Measurements from ENCODE around the gene TACR1.
"Not testable (repeated sequence)": the region's sequence is repeated elsewhere in the genome, so short reads cannot be mapped to it uniquely, and the experiment has no call there.

Gene TACR1

DNA sequence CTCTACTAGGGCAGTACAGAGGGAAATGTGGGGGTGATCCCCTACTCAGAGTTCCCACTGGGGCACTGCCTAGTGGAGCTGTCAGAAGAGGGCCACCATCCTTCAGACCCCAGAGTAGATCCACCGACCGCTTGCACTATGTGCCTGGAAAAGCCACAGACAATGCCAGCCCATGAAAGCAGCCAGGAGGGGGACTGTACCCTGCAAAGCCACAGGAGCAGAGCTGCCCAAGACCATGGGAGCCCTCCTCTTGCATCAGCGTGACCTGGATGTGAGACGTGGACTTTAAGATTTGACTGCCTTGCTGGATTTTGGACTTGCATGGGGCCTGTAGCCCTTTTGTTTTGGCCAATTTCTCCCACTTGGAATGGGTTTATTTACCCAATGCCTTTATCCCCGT lies 27.9 kb downstream of the TACR1 start:
- not testable (repeated sequence) for H3K36me3 ChIP-seq (ENCODE audit: control insufficient read depth, insufficient read depth, low read length); H3K9ac ChIP-seq (ENCODE audit: low read length); H3K27ac ChIP-seq (ENCODE audit: low read depth, low read length); H3K27me3 ChIP-seq (ENCODE audit: control insufficient read depth, insufficient read depth, low read length); H3K4me3 ChIP-seq (ENCODE audit: low read depth, low read length); H3K9me3 ChIP-seq (ENCODE audit: control insufficient read depth, insufficient read depth, low read depth, low read length)
- peaks cover 35% of the 10 kb centered on the region for H3K4me1 ChIP-seq (ENCODE audit: control insufficient read depth, insufficient read depth, low read length)

DNA sequence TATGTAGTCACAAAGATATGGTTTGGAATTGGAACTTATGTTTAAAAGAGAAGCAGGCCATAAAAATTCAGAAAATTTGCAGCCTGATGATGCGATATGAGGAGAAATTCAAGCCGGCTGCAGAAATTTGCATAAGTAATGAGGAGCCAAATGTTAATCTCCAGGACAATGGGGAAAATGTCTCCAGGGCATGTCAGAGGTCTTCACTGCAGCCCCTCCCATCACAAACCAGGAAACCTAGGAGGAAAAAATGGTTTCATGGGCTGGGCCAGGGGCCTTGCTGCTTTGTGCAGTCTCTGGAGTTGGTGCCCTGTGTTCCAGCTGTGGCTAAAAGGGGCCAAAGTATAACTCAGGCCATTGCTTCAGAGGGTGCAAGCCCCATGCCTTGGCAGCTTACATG lies 28.4 kb downstream of the TACR1 start:
- Histone ChIP-seq H3K9ac (ENCODE audit: low read length) (no peak overlapping the region), H3K36me3 (ENCODE audit: control insufficient read depth, insufficient read depth, low read length) (no peaks in the 10 kb centered on the region), H3K4me1 (ENCODE audit: control insufficient read depth, insufficient read depth, low read length) (peaks cover 35% of the 10 kb centered on the region), H3K4me3 (ENCODE audit: low read depth, low read length) (no peak overlapping the region), H3K27me3 (ENCODE audit: control insufficient read depth, insufficient read depth, low read length) (no peaks in the 10 kb centered on the region), H3K27ac (ENCODE audit: low read depth, low read length) (no peak overlapping the region), H3K9me3 (ENCODE audit: control insufficient read depth, insufficient read depth, low read depth, low read length) (peaks cover 4% of the 10 kb centered on the region; the same call in 1 of the 2 replicates)

DNA sequence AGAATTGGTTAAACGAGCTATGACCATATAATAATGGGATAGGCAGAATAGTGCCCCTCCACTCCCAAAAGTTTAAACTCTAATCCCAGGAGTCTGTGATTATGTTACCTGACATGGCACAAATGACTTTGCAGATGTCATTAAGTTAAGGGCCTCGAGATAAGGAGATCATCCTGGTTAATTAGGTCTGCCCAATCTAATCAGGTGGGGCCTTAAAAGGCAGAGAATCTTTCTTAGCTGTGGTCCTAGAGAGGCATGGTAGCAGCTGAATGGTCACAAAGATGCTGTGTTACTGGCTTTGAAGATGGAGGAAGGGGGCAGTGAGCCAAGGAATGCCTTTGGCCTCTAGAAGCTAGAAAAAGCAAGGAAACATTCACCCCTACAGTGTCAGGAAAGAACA lies 31.1 kb downstream of the TACR1 start:
- H3K27ac ChIP-seq (ENCODE audit: low read depth, low read length), result no peak overlapping the region
- H3K4me3 ChIP-seq (ENCODE audit: low read depth, low read length), result no peak overlapping the region
- no peak overlapping the region for H3K9ac ChIP-seq (ENCODE audit: low read length)
- H3K4me1 ChIP-seq (ENCODE audit: control insufficient read depth, insufficient read depth, low read length), result peaks cover 10% of the 10 kb centered on the region; the same call in 1 of the 2 replicates
- H3K9me3 ChIP-seq (ENCODE audit: control insufficient read depth, insufficient read depth, low read depth, low read length), result peaks cover 4% of the 10 kb centered on the region; the same call in 1 of the 2 replicates
- no peaks in the 10 kb centered on the region for H3K36me3 ChIP-seq (ENCODE audit: control insufficient read depth, insufficient read depth, low read length)
- H3K27me3 ChIP-seq (ENCODE audit: control insufficient read depth, insufficient read depth, low read length), result no peaks in the 10 kb centered on the region

DNA sequence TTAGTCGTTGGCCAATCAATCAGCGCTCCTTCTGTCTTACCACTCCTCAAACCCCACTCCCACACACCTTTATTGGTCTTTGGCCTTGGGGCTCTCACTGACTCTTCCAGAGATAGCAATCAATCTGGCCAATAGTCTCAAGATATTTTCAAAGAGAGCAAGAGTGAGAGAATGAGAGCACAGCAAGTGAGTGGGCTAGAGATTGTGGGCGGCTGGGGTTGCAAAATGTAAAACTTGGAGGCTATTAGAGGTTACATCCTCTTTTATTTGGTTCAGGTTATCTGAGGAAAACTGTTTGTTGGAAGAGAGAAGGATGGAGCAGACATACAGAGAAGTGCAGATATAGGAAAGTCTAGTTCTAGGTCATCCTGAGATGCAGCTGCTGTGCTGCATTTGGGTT lies 32.8 kb downstream of the TACR1 start:
- H3K9ac ChIP-seq (ENCODE audit: low read length), result no peak overlapping the region

DNA sequence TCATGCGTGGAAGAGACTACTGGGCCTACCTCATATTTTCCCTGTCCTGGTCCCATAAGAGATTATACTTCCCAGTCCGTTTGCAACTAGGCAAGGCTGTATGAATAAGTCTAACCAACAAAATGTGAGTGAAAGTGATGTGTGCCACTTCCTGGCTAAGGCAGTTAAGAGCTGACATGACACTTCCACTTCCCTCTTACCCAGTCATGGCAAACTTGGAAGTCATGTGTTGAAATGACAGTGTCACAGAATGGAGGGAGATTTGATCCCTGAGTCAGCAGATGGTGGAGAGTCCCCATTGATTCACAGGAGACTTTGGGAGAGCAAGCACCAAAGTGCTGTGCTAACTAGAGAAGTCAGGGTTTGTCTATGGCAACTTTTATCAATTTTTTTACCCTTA lies 36.4 kb downstream of the TACR1 start:
- Histone ChIP-seq H3K27me3 (ENCODE audit: control insufficient read depth, insufficient read depth, low read length) (no peaks in the 10 kb centered on the region), H3K4me1 (ENCODE audit: control insufficient read depth, insufficient read depth, low read length) (no peaks in the 10 kb centered on the region), H3K27ac (ENCODE audit: low read depth, low read length) (no peak overlapping the region), H3K9me3 (ENCODE audit: control insufficient read depth, insufficient read depth, low read depth, low read length) (no peaks in the 10 kb centered on the region), H3K9ac (ENCODE audit: low read length) (no peak overlapping the region), H3K36me3 (ENCODE audit: control insufficient read depth, insufficient read depth, low read length) (no peaks in the 10 kb centered on the region), H3K4me3 (ENCODE audit: low read depth, low read length) (no peak overlapping the region)

More for the DNA sequence above, 32.8 kb downstream of the TACR1 start:
- H3K4me3 ChIP-seq (ENCODE audit: low read depth, low read length), result no peak overlapping the region
- no peak overlapping the region for H3K27ac ChIP-seq (ENCODE audit: low read depth, low read length)
- no peaks in the 10 kb centered on the region for H3K36me3 ChIP-seq (ENCODE audit: control insufficient read depth, insufficient read depth, low read length)
- H3K9me3 ChIP-seq (ENCODE audit: control insufficient read depth, insufficient read depth, low read depth, low read length), result peaks cover 4% of the 10 kb centered on the region; the same call in 1 of the 2 replicates
- H3K4me1 ChIP-seq (ENCODE audit: control insufficient read depth, insufficient read depth, low read length), result no peaks in the 10 kb centered on the region; the same call in 1 of the 2 replicates
- no peaks in the 10 kb centered on the region for H3K27me3 ChIP-seq (ENCODE audit: control insufficient read depth, insufficient read depth, low read length)

DNA sequence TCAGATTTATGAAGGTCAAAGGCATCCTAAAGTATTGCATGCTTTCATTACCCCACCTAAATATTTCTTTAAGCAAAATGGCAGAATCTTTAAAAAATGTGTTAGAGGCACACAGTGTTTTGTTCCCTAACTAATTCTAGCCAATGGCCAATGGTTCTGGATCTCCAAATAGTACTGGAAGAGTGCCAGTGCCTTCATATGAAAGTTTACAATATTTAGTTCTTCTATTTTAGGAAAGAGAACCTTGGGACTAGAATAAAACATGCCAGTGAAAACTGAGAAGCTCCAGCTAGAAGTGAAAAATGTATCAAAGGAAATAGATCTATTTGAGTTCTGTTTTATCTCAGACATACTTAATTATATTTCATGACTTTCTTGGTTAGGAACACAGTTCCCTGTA lies 37.1 kb downstream of the TACR1 start:
- Histone ChIP-seq H3K27me3 (ENCODE audit: control insufficient read depth, insufficient read depth, low read length) (no peaks in the 10 kb centered on the region), H3K4me3 (ENCODE audit: low read depth, low read length) (no peak overlapping the region), H3K27ac (ENCODE audit: low read depth, low read length) (no peak overlapping the region), H3K9me3 (ENCODE audit: control insufficient read depth, insufficient read depth, low read depth, low read length) (no peaks in the 10 kb centered on the region), H3K4me1 (ENCODE audit: control insufficient read depth, insufficient read depth, low read length) (peaks cover 6% of the 10 kb centered on the region; the same call in 1 of the 2 replicates), H3K9ac (ENCODE audit: low read length) (no peak overlapping the region), H3K36me3 (ENCODE audit: control insufficient read depth, insufficient read depth, low read length) (no peaks in the 10 kb centered on the region)

DNA sequence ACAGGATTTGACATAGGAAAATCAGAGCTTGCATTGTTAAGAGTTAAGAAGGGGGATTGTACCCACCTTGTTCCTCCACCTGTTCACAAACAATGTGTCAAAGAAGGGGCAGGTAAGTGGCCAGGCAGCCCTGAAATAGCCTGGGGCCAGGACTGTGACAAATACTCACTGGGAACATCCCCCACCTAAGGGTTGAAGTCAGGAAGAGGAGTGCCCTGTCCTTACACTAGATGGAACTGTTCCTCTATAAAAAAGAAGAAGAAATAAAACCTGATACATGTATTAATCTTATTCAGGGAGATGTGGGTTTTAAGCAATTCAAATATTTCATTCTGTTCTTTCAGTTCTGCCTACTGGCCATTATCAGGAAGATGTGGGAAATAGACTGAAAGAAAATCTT lies 41.9 kb downstream of the TACR1 start:
- peaks cover 27% of the 10 kb centered on the region for H3K4me1 ChIP-seq (ENCODE audit: control insufficient read depth, insufficient read depth, low read length)
- no peaks in the 10 kb centered on the region for H3K27me3 ChIP-seq (ENCODE audit: control insufficient read depth, insufficient read depth, low read length)
- no peak overlapping the region for H3K4me3 ChIP-seq (ENCODE audit: low read depth, low read length)
- no peaks in the 10 kb centered on the region for H3K9me3 ChIP-seq (ENCODE audit: control insufficient read depth, insufficient read depth, low read depth, low read length)
- no peak overlapping the region for H3K9ac ChIP-seq (ENCODE audit: low read length)
- H3K27ac ChIP-seq (ENCODE audit: low read depth, low read length), result no peak overlapping the region
- no peaks in the 10 kb centered on the region for H3K36me3 ChIP-seq (ENCODE audit: control insufficient read depth, insufficient read depth, low read length)

DNA sequence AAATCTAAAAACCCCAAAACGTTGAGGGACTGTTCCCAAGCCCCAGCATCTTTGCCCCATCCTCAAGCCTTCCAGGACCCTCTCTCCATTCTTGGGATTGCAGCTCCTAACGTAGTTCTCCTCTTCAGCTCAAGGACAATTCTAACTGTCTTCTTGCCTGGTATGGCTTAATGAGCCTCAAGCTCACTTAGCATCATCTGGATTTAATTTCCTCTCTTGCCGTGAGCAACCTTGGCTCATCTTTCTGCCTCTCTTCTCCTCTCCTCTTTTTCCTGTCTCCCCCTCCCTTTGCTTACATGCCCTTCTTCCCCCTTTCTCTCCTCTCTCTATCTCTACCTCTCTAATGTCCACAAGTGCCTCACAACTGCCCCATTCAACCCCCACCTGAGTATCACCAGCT lies 44.2 kb downstream of the TACR1 start:
- Histone ChIP-seq H3K27ac (ENCODE audit: low read depth, low read length) (no peak overlapping the region), H3K27me3 (ENCODE audit: control insufficient read depth, insufficient read depth, low read length) (no peaks in the 10 kb centered on the region), H3K4me1 (ENCODE audit: control insufficient read depth, insufficient read depth, low read length) (peaks cover 27% of the 10 kb centered on the region), H3K4me3 (ENCODE audit: low read depth, low read length) (no peak overlapping the region), H3K9ac (ENCODE audit: low read length) (no peak overlapping the region), H3K9me3 (ENCODE audit: control insufficient read depth, insufficient read depth, low read depth, low read length) (no peaks in the 10 kb centered on the region), H3K36me3 (ENCODE audit: control insufficient read depth, insufficient read depth, low read length) (no peaks in the 10 kb centered on the region)

DNA sequence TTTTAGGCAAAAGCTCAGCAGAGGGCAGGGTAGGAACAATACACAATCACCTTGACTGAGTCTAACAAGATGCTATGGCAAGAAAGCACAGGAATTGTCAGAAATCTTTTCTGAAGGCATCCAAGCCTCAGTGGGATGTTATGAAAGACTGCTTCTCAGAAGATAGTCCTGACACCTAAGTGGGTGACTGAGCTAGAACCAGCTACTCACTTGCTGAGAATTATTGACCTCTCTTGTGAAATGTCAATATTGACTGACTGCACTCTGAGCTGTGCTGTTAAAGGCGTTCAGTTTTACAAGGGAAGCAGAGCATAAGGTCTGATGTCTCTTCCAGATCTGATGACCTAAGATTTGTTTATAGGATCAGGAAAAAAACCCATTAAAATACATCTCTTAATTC lies 46.1 kb downstream of the TACR1 start:
- Histone ChIP-seq H3K27ac (ENCODE audit: low read depth, low read length) (no peak overlapping the region), H3K36me3 (ENCODE audit: control insufficient read depth, insufficient read depth, low read length) (no peaks in the 10 kb centered on the region)

DNA sequence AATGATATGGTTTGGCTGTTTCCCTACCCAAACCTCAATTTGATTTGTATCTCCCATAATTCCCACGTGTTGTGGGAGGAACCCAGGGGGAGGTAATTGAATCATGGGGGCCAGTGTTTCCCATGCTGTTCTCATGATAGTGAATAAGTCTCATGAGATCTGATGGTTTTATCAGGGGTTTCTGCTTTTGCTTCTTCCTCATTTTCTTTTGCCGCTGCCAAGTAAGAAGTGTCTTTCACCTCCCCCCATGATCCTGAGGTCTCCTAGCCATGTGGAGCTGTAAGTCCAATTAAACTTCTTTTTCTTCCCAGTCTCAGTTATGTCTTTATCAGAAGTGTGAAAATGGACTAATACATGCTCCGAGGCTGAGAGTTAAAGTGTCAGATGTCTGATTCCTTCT lies 47.1 kb downstream of the TACR1 start:
- not testable (repeated sequence) for H3K27ac ChIP-seq (ENCODE audit: low read depth, low read length); H3K27me3 ChIP-seq (ENCODE audit: control insufficient read depth, insufficient read depth, low read length)

More for the DNA sequence above, 46.1 kb downstream of the TACR1 start:
- Histone ChIP-seq H3K27me3 (ENCODE audit: control insufficient read depth, insufficient read depth, low read length) (no peaks in the 10 kb centered on the region), H3K9ac (ENCODE audit: low read length) (no peak overlapping the region), H3K4me3 (ENCODE audit: low read depth, low read length) (no peak overlapping the region), H3K4me1 (ENCODE audit: control insufficient read depth, insufficient read depth, low read length) (peaks cover 27% of the 10 kb centered on the region), H3K9me3 (ENCODE audit: control insufficient read depth, insufficient read depth, low read depth, low read length) (0 out of 2 replicates have a peak, but pooled peaks cover 2% of the 10 kb centered on the region)

DNA sequence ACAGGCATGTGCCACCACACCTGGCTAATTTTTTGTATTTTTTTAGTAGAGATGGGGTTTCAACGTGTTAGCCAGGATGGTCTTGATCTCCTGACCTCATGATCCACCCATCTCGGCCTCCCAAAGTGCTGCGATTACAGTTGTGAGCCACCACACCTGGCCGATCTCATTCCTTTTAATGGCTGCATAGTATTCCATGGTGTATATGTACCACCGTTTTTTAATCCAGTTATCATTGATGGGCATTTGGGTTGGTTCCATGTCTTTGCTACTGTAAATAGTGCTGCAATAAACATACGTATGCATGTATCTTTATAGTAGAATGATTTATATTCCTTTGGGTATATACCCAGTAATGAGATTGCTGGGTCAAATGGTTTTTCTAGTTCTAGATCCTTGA lies 51.4 kb downstream of the TACR1 start:
- not testable (repeated sequence) for H3K9ac ChIP-seq (ENCODE audit: low read length); H3K27ac ChIP-seq (ENCODE audit: low read depth, low read length); H3K4me1 ChIP-seq (ENCODE audit: control insufficient read depth, insufficient read depth, low read length); H3K4me3 ChIP-seq (ENCODE audit: low read depth, low read length); H3K9me3 ChIP-seq (ENCODE audit: control insufficient read depth, insufficient read depth, low read depth, low read length); H3K27me3 ChIP-seq (ENCODE audit: control insufficient read depth, insufficient read depth, low read length); H3K36me3 ChIP-seq (ENCODE audit: control insufficient read depth, insufficient read depth, low read length)

More for the DNA sequence above, 47.1 kb downstream of the TACR1 start:
- not testable (repeated sequence) for H3K4me3 ChIP-seq (ENCODE audit: low read depth, low read length); H3K9me3 ChIP-seq (ENCODE audit: control insufficient read depth, insufficient read depth, low read depth, low read length); H3K9ac ChIP-seq (ENCODE audit: low read length); H3K36me3 ChIP-seq (ENCODE audit: control insufficient read depth, insufficient read depth, low read length)
- H3K4me1 ChIP-seq (ENCODE audit: control insufficient read depth, insufficient read depth, low read length), result peaks cover 21% of the 10 kb centered on the region
